Left lung (tissue), 14 donors: ENCODE data around the gene EYA4. TPM values are rescaled to one million over a fixed set of nuclear protein-coding genes. Genes with fewer than 3 reads are reported as not detected.

ENCODE experiments used
- ATAC-seq: fragments of 200-7000 bp; cut with Tn5 transposase; one replicate; pipeline ENCODE4 v1.9.1; 2020; ENCODE audit warnings: moderate library complexity
- DNase-seq, 4 donors: peaks; one replicate each; pipeline ENCODE4 v3.0.0-alpha.2; 2013 to 2020
- H3K27ac ChIP-seq, 2 donors: fragments of 200-600 bp; sonication (generic) in 1 of 2; one replicate each; pipeline versions ENCODE4 v1.5.0 to v1.8.0; 2020 to 2021
- H3K27me3 ChIP-seq, 2 donors: fragments of 200-600 bp; sonication (generic) in 1 of 2; one replicate each; pipeline versions ENCODE4 v1.5.0 to v1.8.0; 2020 to 2021
- H3K36me3 ChIP-seq, 2 donors: fragments of 200-600 bp; sonication (generic) in 1 of 2; one replicate each; pipeline versions ENCODE4 v1.5.0 to v1.8.0; 2020 to 2021
- H3K4me1 ChIP-seq, 2 donors: fragments of 200-600 bp; one replicate each; pipeline ENCODE4 v1.8.0; 2021
- H3K4me3 ChIP-seq, 2 donors: fragments of 200-600 bp; sonication (generic) in 1 of 2; one replicate each; pipeline versions ENCODE4 v1.5.0 to v1.8.0; 2020 to 2021; ENCODE audit warnings: mild to moderate bottlenecking in 1 of 2
- H3K9me3 ChIP-seq, 2 donors: fragments of 200-600 bp; sonication (generic) in 1 of 2; one replicate each; pipeline versions ENCODE4 v1.5.0 to v1.8.0; 2020 to 2021
- intact Hi-C, 2 donors: fragments of 100-400 bp; cut with DNase I; formaldehyde crosslinking; loops; one replicate each; pipeline versions ENCODE4 v1.11.2 to v1.14.2; 2022
- long read RNA-seq, 12 donors: library from polyadenylated mRNA in 2 of 12; unstranded in 2 of 12; transcript quantifications; one replicate each; pipeline ENCODE4 v2.0.0 and lab custom pipeline, GENCODE V29; 2019 to 2026
- polyA plus RNA-seq, 6 donors: library from polyadenylated mRNA; unstranded; fragments of 120-200 nt; gene quantifications; one replicate each; pipeline ENCODE4 v1.2.1, GENCODE V29; 2013; ENCODE audit not compliant: insufficient read length in 6 of 6
- total RNA-seq, 2 donors: library from RNA; stranded (reverse); fragmentation: NEBNext Ultra II Directional; extraction: Animal tissue kit (Norgen Biotek cat#: 25700); gene quantifications; one replicate each; pipeline ENCODE4 v1.2.1, GENCODE V29; 2021
- TF ChIP-seq, protein P1 (sequence below), 2 donors: fragments of 200-600 bp; sonication (generic) in 1 of 2; IDR thresholded peaks; one replicate each; pipeline versions ENCODE4 v1.5.0 to v1.8.0; 2021; ENCODE audit warnings: antibody characterized with exemption in 2 of 2
- donor health status: DM: no; HTN: yes; CAD: no.
- donor health status: DM: no; HTN: no; CAD: no.

The EYA4 gene, protein sequence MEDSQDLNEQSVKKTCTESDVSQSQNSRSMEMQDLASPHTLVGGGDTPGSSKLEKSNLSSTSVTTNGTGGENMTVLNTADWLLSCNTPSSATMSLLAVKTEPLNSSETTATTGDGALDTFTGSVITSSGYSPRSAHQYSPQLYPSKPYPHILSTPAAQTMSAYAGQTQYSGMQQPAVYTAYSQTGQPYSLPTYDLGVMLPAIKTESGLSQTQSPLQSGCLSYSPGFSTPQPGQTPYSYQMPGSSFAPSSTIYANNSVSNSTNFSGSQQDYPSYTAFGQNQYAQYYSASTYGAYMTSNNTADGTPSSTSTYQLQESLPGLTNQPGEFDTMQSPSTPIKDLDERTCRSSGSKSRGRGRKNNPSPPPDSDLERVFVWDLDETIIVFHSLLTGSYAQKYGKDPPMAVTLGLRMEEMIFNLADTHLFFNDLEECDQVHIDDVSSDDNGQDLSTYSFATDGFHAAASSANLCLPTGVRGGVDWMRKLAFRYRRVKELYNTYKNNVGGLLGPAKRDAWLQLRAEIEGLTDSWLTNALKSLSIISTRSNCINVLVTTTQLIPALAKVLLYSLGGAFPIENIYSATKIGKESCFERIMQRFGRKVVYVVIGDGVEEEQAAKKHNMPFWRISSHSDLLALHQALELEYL
- 1 to 10 TPM; 1.0 to 2.2 TPM for total RNA-seq
- polyA plus RNA-seq, result 1 to 10 TPM; 7.4 to 9.8 (median 9.1) TPM
- long read RNA-seq, donor 1, result 0 reads
- long read RNA-seq, donor 2, result 0 reads
- long read RNA-seq, donor 3, result 0 reads
- long read RNA-seq, donor 4, result 0 reads
- long read RNA-seq, donor 5, partial matches to known transcripts, result 0 of 2 reads
- long read RNA-seq, donor 5, other reads (novel, unspliced or antisense), result 0 of 2 reads
- long read RNA-seq, donor 6, result 0 reads
- long read RNA-seq, donor 7, result 0 reads
- long read RNA-seq, donor 8, partial matches to known transcripts, result 0 of 1 reads
- long read RNA-seq, donor 8, other reads (novel, unspliced or antisense), result 0 of 1 reads
- long read RNA-seq, donor 9, result 0 reads
- long read RNA-seq, donor 10, result 0 reads
- long read RNA-seq, donor 11, result 0 reads
- long read RNA-seq, donor 12, result 0 reads

DNA sequence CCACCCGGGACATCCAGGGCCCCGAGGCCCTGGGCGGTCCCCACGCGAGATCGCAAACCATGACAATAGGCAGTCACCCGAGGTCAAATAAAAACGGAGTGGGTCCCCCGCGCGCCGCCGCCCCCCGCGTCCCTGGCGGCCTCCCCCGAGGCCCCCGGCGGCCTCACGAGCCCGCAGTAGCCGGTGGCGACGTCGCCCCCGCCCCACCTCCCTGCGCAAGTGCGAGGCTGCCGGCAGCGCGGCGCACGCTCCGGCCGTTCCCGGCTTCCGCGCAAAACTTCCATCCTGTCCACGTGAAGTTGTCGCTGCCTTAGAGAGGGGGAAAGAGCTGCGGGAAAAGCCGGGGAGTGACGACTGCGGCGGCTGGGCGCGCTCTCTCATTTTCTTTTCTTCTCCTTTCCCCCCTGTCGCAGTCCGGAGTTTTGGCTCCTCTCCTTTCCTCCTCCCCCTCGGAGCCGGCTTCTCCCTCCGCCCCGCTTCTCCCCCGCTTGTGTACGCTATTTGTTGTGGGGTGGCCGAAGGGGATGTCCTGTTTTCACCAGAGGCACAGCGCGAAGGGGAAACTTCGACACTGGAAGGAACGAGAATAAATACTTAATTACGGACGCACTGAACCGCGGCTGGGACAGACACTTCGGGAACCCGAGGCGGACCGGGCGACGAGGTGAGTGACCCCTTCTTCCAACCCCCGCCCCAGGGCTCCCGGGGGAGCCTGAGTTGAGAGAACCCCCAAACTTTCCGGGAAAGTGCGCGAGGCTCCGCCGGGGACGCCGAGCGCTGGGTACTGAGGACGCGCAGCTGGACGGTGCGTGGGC, at the start of gene EYA4:
EYA4 (plus strand) TSS at position 272 of the 815 bp plus-strand sequence. CDS start 33,424 bp downstream, outside the sequence.
- Histone ChIP-seq H3K36me3 (no peaks in the 10 kb centered on the region), H3K4me3 (peak within 1 kb of the TSS; percentile 18 to 32), H3K27me3 (peaks cover 59 to 79% of the 10 kb centered on the region in 2 donors), H3K27ac (peak within 1 kb of the TSS in 1 of 2 donors; percentile 1), H3K4me1 (peaks cover 5 to 10% of the 10 kb centered on the region in 2 donors), H3K9me3 (no peaks in the 10 kb centered on the region)
- intact Hi-C loops, result no loop called here
- TF ChIP-seq, protein P1, sequence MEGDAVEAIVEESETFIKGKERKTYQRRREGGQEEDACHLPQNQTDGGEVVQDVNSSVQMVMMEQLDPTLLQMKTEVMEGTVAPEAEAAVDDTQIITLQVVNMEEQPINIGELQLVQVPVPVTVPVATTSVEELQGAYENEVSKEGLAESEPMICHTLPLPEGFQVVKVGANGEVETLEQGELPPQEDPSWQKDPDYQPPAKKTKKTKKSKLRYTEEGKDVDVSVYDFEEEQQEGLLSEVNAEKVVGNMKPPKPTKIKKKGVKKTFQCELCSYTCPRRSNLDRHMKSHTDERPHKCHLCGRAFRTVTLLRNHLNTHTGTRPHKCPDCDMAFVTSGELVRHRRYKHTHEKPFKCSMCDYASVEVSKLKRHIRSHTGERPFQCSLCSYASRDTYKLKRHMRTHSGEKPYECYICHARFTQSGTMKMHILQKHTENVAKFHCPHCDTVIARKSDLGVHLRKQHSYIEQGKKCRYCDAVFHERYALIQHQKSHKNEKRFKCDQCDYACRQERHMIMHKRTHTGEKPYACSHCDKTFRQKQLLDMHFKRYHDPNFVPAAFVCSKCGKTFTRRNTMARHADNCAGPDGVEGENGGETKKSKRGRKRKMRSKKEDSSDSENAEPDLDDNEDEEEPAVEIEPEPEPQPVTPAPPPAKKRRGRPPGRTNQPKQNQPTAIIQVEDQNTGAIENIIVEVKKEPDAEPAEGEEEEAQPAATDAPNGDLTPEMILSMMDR (IDR thresholded peaks at IDR 0.05), result no peak
- DNase-seq (peak in 3 of 4 donors; percentile 52 to 56 (median 55)), ATAC-seq (peak; percentile 57)

DNA sequence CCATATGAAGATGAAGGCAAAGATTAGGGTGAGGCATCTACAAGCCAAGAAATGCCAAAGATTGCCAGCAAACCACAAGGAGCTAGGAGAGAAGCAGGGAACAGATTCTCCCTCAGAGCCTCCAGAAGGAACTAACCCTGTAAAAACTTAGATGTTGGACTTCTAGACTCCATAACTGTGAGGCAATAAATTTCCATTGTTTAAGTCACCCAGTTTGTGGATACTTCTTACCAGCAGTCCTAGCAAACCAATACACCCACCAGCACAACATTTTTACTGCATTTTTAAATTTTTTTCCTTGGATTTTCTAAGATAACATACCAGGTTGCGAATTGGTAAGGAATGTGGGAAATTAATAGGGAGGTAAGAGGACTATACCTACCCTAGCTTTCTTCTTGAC, 47.8 kb upstream of the EYA4 start:
- no peaks in the 10 kb centered on the region for H3K36me3 ChIP-seq
- H3K27me3 ChIP-seq, result no peaks in the 10 kb centered on the region
- H3K4me1 ChIP-seq, result no peaks in the 10 kb centered on the region
- no peak overlapping the region for H3K4me3 ChIP-seq
- no peak for ATAC-seq
- no peak for DNase-seq
- TF ChIP-seq, protein P1 (IDR thresholded peaks at IDR 0.05), result no peak
- intact Hi-C loops, result no loop called here
- H3K9me3 ChIP-seq, result no peaks in the 10 kb centered on the region
- no peak overlapping the region for H3K27ac ChIP-seq

DNA sequence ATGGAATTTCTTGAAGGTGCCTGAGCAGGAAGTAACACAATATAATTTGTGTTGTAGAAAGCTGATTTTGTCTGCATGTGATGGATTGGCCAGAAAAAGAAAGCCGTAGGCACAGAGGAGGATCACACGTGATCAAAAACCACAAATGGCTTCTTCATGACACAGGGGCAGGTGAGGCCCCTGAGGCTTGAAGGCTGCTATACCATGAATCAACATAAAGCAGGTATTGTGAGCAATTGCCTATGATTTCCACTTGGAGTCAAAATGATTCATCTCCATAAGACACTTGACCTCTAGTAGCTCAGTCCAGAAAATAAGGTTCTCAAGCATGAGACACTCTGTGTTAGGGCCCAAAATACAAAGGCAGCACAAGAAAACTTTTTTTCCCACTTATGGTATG, 42.4 kb upstream of the EYA4 start:
- no peak for ATAC-seq
- Histone ChIP-seq H3K27me3 (no peaks in the 10 kb centered on the region), H3K9me3 (no peaks in the 10 kb centered on the region), H3K4me1 (no peaks in the 10 kb centered on the region), H3K4me3 (no peak overlapping the region), H3K27ac (no peak overlapping the region), H3K36me3 (no peaks in the 10 kb centered on the region)
- no peak for DNase-seq
- intact Hi-C loops, result no loop called here
- TF ChIP-seq, protein P1 (IDR thresholded peaks at IDR 0.05), result no peak

DNA sequence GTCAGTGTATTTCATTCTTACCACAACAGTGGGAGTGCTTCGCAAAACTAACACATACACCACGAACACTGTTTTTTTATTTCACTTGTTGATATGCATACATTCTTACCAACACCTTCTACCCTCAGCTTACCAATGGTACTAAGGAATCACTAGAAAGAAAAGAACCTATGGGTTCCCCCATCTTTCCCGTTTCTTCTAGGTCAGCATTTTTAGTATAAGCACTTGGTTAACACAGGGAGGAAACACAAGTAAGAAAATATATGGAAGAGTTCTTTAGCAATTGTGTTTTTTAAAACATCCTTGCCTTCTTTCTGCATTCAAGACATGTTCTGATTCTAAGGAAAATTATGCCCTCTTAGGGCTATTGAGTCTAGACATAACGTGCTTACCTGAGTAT, 39.9 kb upstream of the EYA4 start:
- DNase-seq (no peak), ATAC-seq (no peak)
- Histone ChIP-seq H3K4me3 (no peak overlapping the region), H3K9me3 (no peaks in the 10 kb centered on the region), H3K36me3 (no peaks in the 10 kb centered on the region), H3K27ac (no peak overlapping the region), H3K4me1 (no peaks in the 10 kb centered on the region), H3K27me3 (no peaks in the 10 kb centered on the region)
- intact Hi-C loops, result no loop called here
- TF ChIP-seq, protein P1 (IDR thresholded peaks at IDR 0.05), result no peak
